Activated naive CD8-positive, alpha-beta T cell treated with anti-CD3 and anti-CD28 coated beads, Interleukin-2, amount 10 ng/mL, durations not matched to agents 7 days and 5 days (primary cell): ENCODE data around the gene FHOD3. TPM values are rescaled to one million over a fixed set of nuclear protein-coding genes. Genes with fewer than 3 reads are reported as not detected.

Experiments used
- ATAC-seq: fragments of 150-1000 bp; cut with Tn5 transposase; one replicate; pipeline ENCODE4 v1.10.0; 2021; ENCODE audit warnings: low read depth, moderate library complexity
- POLR2A ChIA-PET: fragments of 350-600 bp; sonication (Branson Sonifier 250); formaldehyde crosslinking; loops from one replicate; lab custom pipeline; 2021; ENCODE audit warnings: antibody characterized with exemption; lab: Charles Lee
- DNase-seq: peaks from one replicate; pipeline ENCODE4 v3.0.0; 2021
- H3K27ac Mint-ChIP-seq: one replicate; pipeline ENCODE4 v1.8.0; 2022; ENCODE audit warnings: mild to moderate bottlenecking, mixed read lengths
- H3K27me3 Mint-ChIP-seq: one replicate; pipeline ENCODE4 v1.8.0; 2022; ENCODE audit warnings: mild to moderate bottlenecking, moderate library complexity, mixed read lengths
- H3K36me3 Mint-ChIP-seq: one replicate; pipeline ENCODE4 v1.8.0; 2021; ENCODE audit warnings: mild to moderate bottlenecking, mixed read lengths
- H3K4me1 Mint-ChIP-seq: one replicate; pipeline ENCODE4 v1.8.0; 2021; ENCODE audit warnings: mixed read lengths
- H3K4me3 Mint-ChIP-seq: one replicate; pipeline ENCODE4 v1.8.0; 2022; ENCODE audit warnings: mild to moderate bottlenecking, moderate library complexity, mixed read lengths
- H3K9me3 Mint-ChIP-seq: one replicate; pipeline ENCODE4 v1.8.0; 2021; ENCODE audit warnings: mixed read lengths
- total RNA-seq, 2 experiments: library from RNA; stranded (reverse); gene quantifications; one replicate each; pipeline ENCODE4 v1.2.3, GENCODE V29; 2021

Gene FHOD3
- total RNA-seq, 2 experiments from 2014 or later = not detected

DNA sequence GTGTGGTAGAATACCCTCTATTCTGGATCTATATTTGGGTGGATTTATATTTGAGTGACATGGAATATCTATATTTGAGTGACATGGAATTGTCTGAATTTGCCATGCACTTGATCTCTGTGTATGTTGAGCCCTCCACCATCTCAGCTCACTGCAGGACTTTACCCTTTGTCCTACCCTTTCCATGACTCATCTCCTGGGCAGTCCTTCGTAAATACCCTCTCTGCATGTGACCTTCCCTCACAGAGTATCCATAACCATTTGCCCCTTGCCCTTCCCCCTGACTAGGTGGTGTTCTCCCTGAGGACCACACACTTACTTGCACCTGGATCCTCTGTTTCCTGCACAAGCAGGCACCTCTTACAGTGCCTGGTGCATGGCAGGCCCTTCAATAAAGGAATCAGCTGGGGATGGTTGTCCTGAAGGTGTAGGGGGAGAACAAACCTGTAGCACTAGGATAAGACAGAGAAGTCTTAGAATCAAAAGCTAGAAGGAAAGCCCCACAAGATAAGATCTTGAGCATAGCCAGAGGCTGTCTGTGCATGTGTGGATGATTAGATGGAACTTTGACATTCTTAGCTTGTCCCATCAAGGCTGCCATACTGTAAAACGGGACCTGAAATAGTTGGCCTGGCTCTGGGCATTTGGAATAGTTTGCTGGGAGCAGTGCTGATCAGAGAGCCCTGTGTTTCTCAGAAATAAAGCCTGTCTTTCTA, 230.4 kb downstream of the FHOD3 start:
- Mint-ChIP-seq H3K27me3 (no peaks in the 10 kb centered on the region), H3K36me3 (no peaks in the 10 kb centered on the region), H3K9me3 (no peaks in the 10 kb centered on the region), H3K4me1 (no peaks in the 10 kb centered on the region), H3K4me3 (no peak overlapping the region), H3K27ac (no peak overlapping the region)
- no peak for DNase-seq
- POLR2A ChIA-PET = no interaction called here
- no peak for ATAC-seq

DNA sequence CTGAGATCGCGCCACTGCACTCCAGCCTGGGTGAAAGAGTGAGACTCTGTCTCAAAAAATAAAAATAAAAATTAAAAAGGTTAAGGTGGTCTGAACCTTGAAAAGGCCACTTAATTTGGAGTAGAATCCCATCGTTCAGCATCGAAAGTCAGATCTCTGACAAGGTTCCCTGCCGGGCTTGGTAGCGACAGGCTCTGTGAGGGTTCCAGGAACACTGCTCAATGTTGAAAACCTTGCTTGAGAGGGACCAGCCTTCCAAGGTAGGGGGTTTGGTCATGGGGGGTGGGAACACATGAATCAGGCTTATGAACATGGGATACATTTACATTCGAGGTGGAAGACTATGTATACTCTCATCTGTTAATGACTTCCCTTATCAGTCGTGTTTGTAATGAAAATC, 232.2 kb downstream of the FHOD3 start:
- no peaks in the 10 kb centered on the region for H3K36me3 Mint-ChIP-seq
- no peak overlapping the region for H3K4me3 Mint-ChIP-seq
- H3K9me3 Mint-ChIP-seq = no peaks in the 10 kb centered on the region
- no peak overlapping the region for H3K27ac Mint-ChIP-seq
- ATAC-seq (no peak), DNase-seq (no peak)
- POLR2A ChIA-PET = no interaction called here
- no peaks in the 10 kb centered on the region for H3K27me3 Mint-ChIP-seq
- H3K4me1 Mint-ChIP-seq = peaks cover 3% of the 10 kb centered on the region

DNA sequence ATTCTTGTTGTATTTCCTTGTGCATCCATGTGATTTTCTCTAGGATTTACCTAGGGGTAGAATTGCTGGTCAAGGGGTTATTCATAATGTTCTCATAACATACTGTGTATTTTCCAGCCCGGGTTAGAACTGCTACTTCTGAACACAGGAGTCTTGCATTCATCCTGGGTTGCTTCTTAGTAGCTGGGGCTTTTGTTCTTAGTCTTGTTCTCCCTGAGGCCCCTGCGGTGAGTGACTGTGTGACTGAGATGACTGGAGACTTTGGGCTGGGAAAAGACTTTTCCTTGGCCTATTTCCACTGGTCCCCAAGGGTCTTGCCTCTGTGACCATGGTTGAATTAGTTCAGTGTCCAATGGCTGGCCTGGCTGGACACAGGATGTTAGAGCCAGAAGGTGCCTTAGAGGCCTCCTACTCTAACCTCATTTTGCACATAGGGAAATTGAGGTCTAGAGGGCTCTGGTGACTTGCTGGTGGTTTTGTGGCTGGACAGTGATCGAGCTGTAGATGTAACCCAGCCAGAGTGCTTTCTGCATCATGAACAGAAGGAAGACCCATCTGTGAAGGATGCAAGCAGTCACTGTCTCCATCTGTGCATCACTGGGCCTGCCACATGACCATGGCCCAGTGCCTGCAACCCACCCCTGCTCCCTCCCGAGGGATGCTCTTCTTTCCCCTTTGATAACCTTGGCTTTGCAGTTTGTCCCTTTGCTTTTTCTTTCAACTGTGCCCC, 233.3 kb downstream of the FHOD3 start:
- Mint-ChIP-seq H3K4me1 (peaks cover 3% of the 10 kb centered on the region), H3K4me3 (no peak overlapping the region), H3K9me3 (no peaks in the 10 kb centered on the region), H3K27me3 (no peaks in the 10 kb centered on the region), H3K27ac (no peak overlapping the region), H3K36me3 (no peaks in the 10 kb centered on the region)
- DNase-seq (no peak), ATAC-seq (no peak)
- POLR2A ChIA-PET = no interaction called here

DNA sequence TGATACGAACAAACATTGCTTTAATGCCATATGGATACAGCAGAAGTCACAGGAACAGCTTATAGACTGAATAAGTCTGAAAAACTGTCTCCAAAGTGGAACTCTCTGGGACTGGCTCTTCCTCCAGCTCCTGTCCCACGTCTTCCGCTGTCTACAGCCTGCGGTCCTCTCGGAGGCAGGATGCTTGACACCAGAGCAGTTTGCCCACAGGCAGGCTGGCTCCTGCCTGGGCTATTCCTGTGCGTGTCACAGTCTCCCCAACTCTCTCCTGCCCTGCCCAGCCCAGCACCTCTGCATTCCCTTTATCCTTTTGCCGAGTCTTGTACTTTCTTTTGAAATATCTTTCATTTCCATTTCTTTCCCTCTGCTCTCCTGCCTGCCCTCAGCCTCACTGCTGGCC, 234.1 kb downstream of the FHOD3 start:
- Mint-ChIP-seq H3K27ac (no peak overlapping the region), H3K9me3 (no peaks in the 10 kb centered on the region), H3K4me3 (no peak overlapping the region), H3K36me3 (no peaks in the 10 kb centered on the region), H3K4me1 (peaks cover 3% of the 10 kb centered on the region), H3K27me3 (no peaks in the 10 kb centered on the region)
- POLR2A ChIA-PET = no interaction called here
- DNase-seq = no peak
- no peak for ATAC-seq

DNA sequence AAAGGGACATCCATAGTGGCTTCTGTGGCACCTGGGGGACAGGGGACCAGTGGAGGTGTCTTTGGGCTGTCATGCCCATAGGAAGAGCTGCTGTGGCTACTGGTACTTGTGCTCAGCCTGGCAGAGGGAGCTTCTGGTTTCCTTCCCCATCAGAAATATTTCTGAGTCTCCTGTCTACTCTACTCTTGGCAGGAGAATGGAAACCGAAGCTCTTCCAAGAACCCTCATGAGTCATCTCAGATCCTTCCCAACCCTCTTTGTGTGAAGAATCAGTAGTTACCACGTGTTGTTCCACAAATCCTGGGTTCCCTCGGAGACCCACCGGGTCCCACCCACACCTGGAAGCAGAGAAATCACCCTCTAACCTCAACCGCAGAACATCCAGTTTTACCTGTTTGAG, 234.9 kb downstream of the FHOD3 start:
- peaks cover 3% of the 10 kb centered on the region for H3K4me1 Mint-ChIP-seq
- POLR2A ChIA-PET = no interaction called here
- no peak for DNase-seq
- no peak for ATAC-seq
- no peaks in the 10 kb centered on the region for H3K36me3 Mint-ChIP-seq
- H3K9me3 Mint-ChIP-seq = no peaks in the 10 kb centered on the region
- H3K27me3 Mint-ChIP-seq = no peaks in the 10 kb centered on the region
- no peak overlapping the region for H3K27ac Mint-ChIP-seq
- H3K4me3 Mint-ChIP-seq = no peak overlapping the region

DNA sequence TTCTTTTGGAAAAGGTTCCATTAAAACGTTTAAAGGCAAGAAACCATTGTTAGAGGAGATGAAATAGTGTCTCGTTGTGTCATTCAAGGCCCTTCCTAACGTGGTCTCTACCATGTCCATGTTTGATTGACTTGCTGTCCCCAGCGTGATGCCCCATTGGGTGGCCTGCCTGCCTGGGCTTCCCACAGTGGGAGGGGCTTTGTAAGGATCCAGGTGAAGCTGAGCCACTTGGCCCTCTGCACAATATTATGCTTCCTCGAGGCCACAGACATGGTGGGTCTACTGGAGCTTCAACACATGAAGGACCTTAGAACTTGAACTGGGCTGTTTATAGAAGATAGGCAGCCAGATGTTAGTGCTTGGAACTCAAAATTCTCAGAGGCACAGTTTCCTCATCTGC, 235.3 kb downstream of the FHOD3 start:
- ATAC-seq (no peak), DNase-seq (no peak)
- POLR2A ChIA-PET = no interaction called here
- Mint-ChIP-seq H3K4me1 (peaks cover 3% of the 10 kb centered on the region), H3K9me3 (no peaks in the 10 kb centered on the region), H3K27me3 (no peaks in the 10 kb centered on the region), H3K27ac (no peak overlapping the region), H3K4me3 (no peak overlapping the region), H3K36me3 (no peaks in the 10 kb centered on the region)

DNA sequence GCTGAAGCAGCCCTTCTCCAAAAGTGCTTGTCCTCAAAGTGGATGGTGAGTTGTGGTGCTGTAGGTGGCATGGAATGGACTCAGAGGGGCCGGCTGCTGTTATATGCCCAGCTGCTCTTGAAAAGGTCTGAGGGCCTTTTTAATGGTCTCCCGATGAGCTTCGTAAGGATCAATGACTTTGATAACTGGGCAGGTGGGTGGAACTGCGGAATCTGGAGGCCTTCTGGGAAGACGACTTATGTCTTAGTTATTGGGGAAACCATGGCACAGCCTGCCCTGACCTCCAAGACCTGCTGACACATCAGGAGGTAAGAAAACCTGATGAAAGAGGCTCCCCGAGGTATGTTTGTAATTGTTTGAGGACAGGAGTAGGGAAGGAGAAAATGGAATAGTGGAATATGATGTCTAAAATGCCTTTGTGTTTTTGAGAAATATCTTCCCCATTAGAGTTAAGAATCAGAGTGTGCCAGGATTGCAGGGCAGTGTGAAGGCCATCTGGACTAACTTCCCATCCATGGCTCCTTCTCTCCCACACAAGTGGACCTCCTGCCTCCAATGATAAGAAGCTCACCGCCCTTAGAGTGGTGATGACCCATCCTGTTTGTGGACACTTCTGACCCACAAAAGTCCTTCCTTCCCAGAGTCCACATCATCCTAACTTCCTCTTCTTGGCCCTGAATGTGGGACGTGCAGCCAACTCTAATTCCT, 236.1 kb downstream of the FHOD3 start:
- H3K4me3 Mint-ChIP-seq = no peak overlapping the region
- POLR2A ChIA-PET = no interaction called here
- no peak for ATAC-seq

DNA sequence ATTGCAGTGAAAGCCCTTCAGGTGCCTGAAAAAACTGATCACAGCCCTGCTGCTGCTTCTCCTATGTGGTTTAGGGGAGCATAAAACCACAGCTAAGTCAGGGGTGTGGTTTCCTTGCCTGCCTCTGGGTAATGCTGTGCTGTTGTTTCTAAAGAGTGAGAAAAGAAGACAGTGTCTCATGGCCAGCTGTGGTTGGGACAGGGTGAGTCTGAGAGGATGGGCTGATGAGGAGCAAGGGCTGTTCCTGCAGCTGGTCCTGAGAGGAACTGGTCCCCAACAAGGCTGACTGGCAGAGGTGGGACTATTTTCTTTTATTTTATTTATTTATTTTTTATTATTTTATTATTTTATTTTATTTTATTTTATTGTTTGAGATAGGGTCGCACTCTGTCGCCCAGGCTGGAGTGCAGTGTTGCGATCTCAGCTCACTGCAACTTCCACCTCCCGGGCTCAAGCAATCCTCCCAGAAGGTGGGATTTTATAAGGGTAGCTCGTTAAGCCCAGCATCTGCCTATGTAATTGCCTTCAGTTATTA, 236.7 kb downstream of the FHOD3 start:
- H3K27me3 Mint-ChIP-seq = no peaks in the 10 kb centered on the region
- no peaks in the 10 kb centered on the region for H3K36me3 Mint-ChIP-seq
- H3K4me1 Mint-ChIP-seq = peaks cover 3% of the 10 kb centered on the region
- no peak for ATAC-seq
- POLR2A ChIA-PET = no interaction called here
- H3K9me3 Mint-ChIP-seq = no peaks in the 10 kb centered on the region
- no peak overlapping the region for H3K4me3 Mint-ChIP-seq
- DNase-seq = no peak
- H3K27ac Mint-ChIP-seq = no peak overlapping the region

More for the DNA sequence above, 236.1 kb downstream of the FHOD3 start:
- Mint-ChIP-seq H3K27ac (no peak overlapping the region), H3K36me3 (no peaks in the 10 kb centered on the region), H3K4me1 (peaks cover 3% of the 10 kb centered on the region), H3K27me3 (no peaks in the 10 kb centered on the region), H3K9me3 (no peaks in the 10 kb centered on the region)
- no peak for DNase-seq

DNA sequence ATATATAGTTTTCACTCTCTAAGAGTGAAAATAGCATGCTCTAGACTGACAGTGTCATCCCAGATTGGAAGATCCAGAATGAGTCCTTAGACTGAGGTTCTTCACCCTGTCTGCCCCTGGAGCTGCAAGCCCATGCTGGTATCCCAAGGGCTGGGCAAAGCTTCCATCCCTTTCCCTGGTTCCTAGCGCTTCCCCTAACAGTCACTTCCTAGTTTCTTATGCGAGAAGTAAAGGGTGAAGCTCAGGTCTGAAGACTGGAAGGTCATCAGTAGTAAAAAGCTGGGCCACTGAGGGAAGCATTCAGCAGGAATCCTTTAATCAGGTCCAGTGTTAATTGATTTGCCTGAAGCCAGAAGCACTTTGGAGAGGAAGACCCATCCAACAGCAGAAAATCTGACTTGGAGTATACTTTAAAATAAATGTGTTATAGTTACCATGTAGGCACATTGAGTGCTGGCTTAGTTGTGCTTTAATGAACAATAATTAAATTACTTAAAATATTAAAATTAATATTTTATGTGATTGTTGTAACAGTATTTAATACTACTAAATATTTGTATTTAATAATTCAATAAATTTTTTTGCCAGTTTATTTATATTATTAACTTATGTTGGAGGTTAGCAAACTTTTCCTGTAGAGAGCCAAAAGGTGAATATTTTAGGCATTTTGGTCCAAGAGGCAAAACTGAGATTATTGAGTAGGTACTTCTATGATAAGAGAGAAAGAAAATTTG, 237.9 kb downstream of the FHOD3 start:
- H3K27me3 Mint-ChIP-seq = no peaks in the 10 kb centered on the region
- no peak overlapping the region for H3K27ac Mint-ChIP-seq
- peaks cover 3% of the 10 kb centered on the region for H3K4me1 Mint-ChIP-seq
- no peak for DNase-seq
- POLR2A ChIA-PET = no interaction called here
- H3K9me3 Mint-ChIP-seq = no peaks in the 10 kb centered on the region
- no peaks in the 10 kb centered on the region for H3K36me3 Mint-ChIP-seq
- no peak overlapping the region for H3K4me3 Mint-ChIP-seq
- ATAC-seq = no peak

DNA sequence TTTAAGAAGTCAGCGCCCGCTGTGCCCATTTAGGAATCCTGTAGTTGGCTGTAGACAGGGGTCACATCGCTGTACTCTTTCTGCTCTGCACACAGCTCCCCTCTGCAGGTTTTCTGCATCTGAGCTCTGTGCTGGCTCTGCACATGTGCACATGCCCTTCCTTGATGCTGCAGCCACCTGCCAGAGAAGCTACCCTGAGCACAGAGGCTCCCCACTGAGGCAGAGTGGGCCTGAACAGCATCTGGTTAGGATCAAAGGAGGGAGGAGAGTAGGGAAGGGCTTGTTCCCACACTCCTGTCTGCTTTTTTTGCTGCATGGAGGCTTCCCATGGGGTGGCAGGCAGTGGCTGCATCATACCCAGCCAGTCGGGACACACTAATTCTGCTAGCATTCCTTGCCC, 238.9 kb downstream of the FHOD3 start:
- POLR2A ChIA-PET = no interaction called here
- H3K9me3 Mint-ChIP-seq = no peaks in the 10 kb centered on the region
- no peaks in the 10 kb centered on the region for H3K36me3 Mint-ChIP-seq
- H3K27ac Mint-ChIP-seq = no peak overlapping the region
- no peaks in the 10 kb centered on the region for H3K27me3 Mint-ChIP-seq
- ATAC-seq (no peak), DNase-seq (no peak)
- peaks cover 3% of the 10 kb centered on the region for H3K4me1 Mint-ChIP-seq
- H3K4me3 Mint-ChIP-seq = no peak overlapping the region

DNA sequence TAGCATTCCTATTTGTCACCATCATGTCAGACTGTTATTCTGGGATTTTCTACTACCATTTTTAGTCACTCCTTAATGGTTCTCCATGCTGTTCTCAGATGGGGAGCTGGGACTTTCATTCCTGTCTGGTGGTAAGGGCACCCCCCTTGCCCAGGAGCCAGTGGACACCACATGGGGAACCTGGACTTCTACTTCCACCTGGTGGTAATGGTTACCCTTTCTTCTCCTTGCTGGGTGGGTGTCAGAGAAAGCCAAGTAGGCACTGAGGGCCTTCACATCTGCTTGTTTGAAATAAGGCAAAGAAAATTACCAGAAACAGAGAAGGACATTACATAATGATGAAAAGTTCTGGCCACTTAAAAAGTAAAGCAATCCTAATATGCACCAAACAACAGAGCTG, 239.8 kb downstream of the FHOD3 start:
- Mint-ChIP-seq H3K27ac (no peak overlapping the region), H3K27me3 (peaks cover 2% of the 10 kb centered on the region), H3K36me3 (no peaks in the 10 kb centered on the region), H3K4me3 (no peak overlapping the region), H3K9me3 (no peaks in the 10 kb centered on the region), H3K4me1 (peaks cover 3% of the 10 kb centered on the region)
- DNase-seq (no peak), ATAC-seq (no peak)
- POLR2A ChIA-PET = no interaction called here

DNA sequence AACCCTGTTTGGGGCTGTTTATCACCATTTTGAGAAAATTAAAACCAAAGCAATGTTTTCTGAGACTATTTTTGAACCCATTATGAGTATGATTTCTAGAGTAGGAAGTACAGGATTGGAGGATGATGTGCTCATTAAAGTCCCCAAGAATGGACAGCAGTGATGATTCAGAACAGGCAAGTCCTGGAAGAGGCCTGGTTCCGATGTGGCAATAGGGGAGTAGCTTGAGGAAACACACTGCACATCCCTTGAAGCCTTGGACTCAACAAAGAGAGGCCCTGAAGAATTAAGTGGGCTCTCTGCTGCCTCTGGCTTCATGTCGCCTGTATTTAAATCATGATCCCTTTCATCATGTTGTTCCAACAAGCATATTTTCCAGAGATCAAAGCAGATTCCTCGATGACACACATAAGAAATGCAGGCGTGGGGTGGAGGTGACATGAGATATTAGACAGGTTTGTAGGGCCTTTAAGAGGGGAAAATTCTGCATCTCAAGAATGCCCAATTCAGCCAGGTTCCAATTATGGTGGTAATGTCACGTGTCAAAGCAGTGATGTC, 242.2 kb downstream of the FHOD3 start:
- H3K4me1 Mint-ChIP-seq = no peaks in the 10 kb centered on the region
- DNase-seq (no peak), ATAC-seq (no peak)
- no peak overlapping the region for H3K4me3 Mint-ChIP-seq
- no peak overlapping the region for H3K27ac Mint-ChIP-seq
- peaks cover 2% of the 10 kb centered on the region for H3K27me3 Mint-ChIP-seq
- H3K9me3 Mint-ChIP-seq = no peaks in the 10 kb centered on the region
- POLR2A ChIA-PET = no interaction called here
- no peaks in the 10 kb centered on the region for H3K36me3 Mint-ChIP-seq

DNA sequence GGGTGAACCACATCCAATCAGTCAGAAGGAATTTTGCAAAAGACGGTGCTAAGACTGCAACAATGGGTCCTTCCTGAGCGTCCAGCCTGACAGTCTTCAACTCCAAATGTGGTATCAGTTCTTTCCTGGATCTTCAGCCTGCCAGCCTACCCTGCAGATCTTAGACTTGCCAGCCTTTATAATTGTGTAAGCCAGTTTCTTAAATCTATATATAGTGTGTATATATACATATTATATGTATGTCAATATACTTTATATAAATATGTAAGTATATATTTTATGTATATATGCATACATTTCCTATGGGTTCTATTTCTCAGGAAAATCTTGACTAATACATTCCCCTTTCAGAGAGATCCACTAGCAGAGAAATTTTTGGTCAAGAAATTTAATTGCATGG, 245.5 kb downstream of the FHOD3 start:
- POLR2A ChIA-PET = no interaction called here
- peaks cover 2% of the 10 kb centered on the region for H3K27me3 Mint-ChIP-seq
- ATAC-seq (no peak), DNase-seq (no peak)
- H3K4me1 Mint-ChIP-seq = no peaks in the 10 kb centered on the region
- no peaks in the 10 kb centered on the region for H3K9me3 Mint-ChIP-seq
- no peaks in the 10 kb centered on the region for H3K36me3 Mint-ChIP-seq
- H3K27ac Mint-ChIP-seq = no peak overlapping the region
- no peak overlapping the region for H3K4me3 Mint-ChIP-seq
